Ishikawa (cell line): Measurements from ENCODE around the gene PRKCE.

Source experiments
- EP300 ChIP-seq: IDR thresholded peaks from 2 replicates; pipeline ENCODE4 v1.6.1; 2012; ENCODE audit warnings: borderline replicate concordance
- FOXM1 ChIP-seq: IDR thresholded peaks from 2 replicates; pipeline ENCODE4 v1.6.1; 2012; ENCODE audit warnings: low read depth, borderline replicate concordance
- RAD21 ChIP-seq: IDR thresholded peaks from 2 replicates; pipeline ENCODE4 v1.6.1; 2012; ENCODE audit warnings: low read depth
- REST ChIP-seq: IDR thresholded peaks from 2 replicates; pipeline ENCODE4 v1.6.1; 2012; ENCODE audit warnings: low read depth, mild to moderate bottlenecking
- TAF1 ChIP-seq: IDR thresholded peaks from 2 replicates; pipeline ENCODE4 v1.6.1; 2012; ENCODE audit warnings: low read depth, mild to moderate bottlenecking
- TEAD4 ChIP-seq: IDR thresholded peaks from 2 replicates; pipeline ENCODE4 v1.6.1; 2012
- TF ChIP-seq, protein P1 (sequence below): IDR thresholded peaks from 2 replicates; pipeline ENCODE4 v1.6.1; 2012

DNA sequence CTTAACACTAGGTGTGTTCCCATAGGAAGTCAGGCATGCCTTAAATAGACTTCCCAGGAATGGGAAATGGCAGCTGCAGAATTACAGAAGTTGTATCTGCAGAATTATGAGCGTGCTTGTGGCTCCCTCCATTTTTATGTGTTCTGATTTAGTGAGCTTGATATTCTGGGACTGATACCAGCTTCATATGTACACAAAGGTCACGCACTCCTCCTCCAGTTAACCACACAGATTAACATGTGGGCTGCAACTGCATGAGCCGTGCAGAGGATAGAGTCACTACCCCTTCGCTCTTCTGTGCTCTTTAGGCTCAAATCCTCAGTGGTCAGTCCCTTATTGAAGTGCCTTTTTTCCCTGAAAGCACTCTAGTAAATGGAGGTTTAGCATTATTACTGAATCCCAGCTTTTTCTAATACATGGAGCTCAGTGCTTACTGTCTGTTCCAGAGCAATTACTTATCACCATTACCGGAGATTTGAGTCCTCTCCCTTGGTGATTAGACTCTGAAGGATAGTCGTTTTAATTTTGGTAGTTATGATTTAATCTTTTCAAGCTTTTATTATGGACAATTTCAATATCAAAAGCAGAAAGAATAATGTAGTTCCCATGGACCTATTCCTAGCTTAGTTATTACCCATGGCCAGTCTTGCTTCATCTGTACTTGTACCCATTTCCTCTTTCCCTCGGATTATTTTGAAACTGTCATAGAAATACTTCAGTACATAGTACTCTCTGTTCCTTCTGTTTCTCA is 238.3 kb downstream of the PRKCE start:
- TF ChIP-seq REST (no peak), FOXM1 (no peak), TEAD4 (no peak), RAD21 (no peak), EP300 (no peak), TAF1 (no peak)
- TF ChIP-seq, protein P1, sequence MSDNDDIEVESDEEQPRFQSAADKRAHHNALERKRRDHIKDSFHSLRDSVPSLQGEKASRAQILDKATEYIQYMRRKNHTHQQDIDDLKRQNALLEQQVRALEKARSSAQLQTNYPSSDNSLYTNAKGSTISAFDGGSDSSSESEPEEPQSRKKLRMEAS, result no peak
